Mucosa of gallbladder (tissue), 1 donor: ENCODE data around the gene VMA21. TPM values are rescaled to one million over a fixed set of nuclear protein-coding genes. Genes with fewer than 3 reads are reported as not detected.

Experiments
- total RNA-seq: library from RNA; stranded (reverse); gene quantifications from one replicate; pipeline ENCODE4 v1.2.1, GENCODE V29; 2021
- donor health status: DM: no; HTN: no; CAD: no.

Gene VMA21
- total RNA-seq, 1 donor from 2014 or later: 20.9 TPM

Other genes starting within 250 kb of the VMA21 start
- gene GPR50, start 220.6 kb upstream of the VMA21 start, total RNA-seq: 0.12 TPM
- not detected for gene PASD1, start 166.5 kb downstream of the VMA21 start, total RNA-seq